H1 (cell line): ENCODE data around the gene VSTM4. TPM values are rescaled to one million over a fixed set of nuclear protein-coding genes. Genes with fewer than 3 reads are reported as not detected.

Experiments
- CTCF ChIA-PET: fragments of 300-600 bp; sonication (Branson Sonifier 250); formaldehyde crosslinking; loops from one replicate; lab custom pipeline; 2021; ENCODE audit not compliant: partially characterized antibody; lab: Charles Lee
- POLR2A ChIA-PET: fragments of 300-600 bp; sonication (Branson Sonifier 250); formaldehyde crosslinking; loops from one replicate; lab custom pipeline; 2021; ENCODE audit warnings: inconsistent platforms; ENCODE audit not compliant: partially characterized antibody; lab: Charles Lee
- DNase-seq, 2 experiments: peaks; one replicate each; pipeline versions ENCODE4 v3.0.0 to v3.0.0-alpha.2; 2010 to 2022; ENCODE audit warnings: low spot score in 2 of 2, low read depth in 1 of 2, mixed read lengths in 1 of 2
- FAIRE-seq: peaks from 2 replicates; lab custom pipeline; 2011; peaks lifted over from hg19 to GRCh38; lab: Jason Lieb, UNC
- H2AFZ ChIP-seq: 2 replicates; pipeline ENCODE4 v1.8.1; 2012; ENCODE audit warnings: low read length, inconsistent platforms
- H2AK5ac ChIP-seq: 2 replicates; pipeline ENCODE4 v1.6.1; 2013; ENCODE audit warnings: low read depth, low read length
- H2BK120ac ChIP-seq: replicated peaks from 2 replicates; pipeline ENCODE3; 2013; ENCODE audit warnings: low read depth, low read length, inconsistent platforms
- H2BK12ac ChIP-seq: 2 replicates; pipeline ENCODE4 v1.6.1; 2013; ENCODE audit warnings: low read depth, low read length
- H2BK15ac ChIP-seq: 2 replicates; pipeline ENCODE4 v1.6.1; 2013; ENCODE audit warnings: low read length
- H2BK20ac ChIP-seq: 2 replicates; pipeline ENCODE4 v1.6.1; 2013; ENCODE audit warnings: low read length
- H2BK5ac ChIP-seq: 2 replicates; pipeline ENCODE4 v1.6.1; 2013; ENCODE audit warnings: low read depth, low read length
- H3K14ac ChIP-seq: 2 replicates; pipeline ENCODE4 v1.6.1; 2013; ENCODE audit warnings: inconsistent platforms; ENCODE audit not compliant: insufficient read length
- H3K18ac ChIP-seq: 2 replicates; pipeline ENCODE4 v1.6.1; 2013; ENCODE audit warnings: low read length; ENCODE audit errors: extremely low read depth
- H3K23ac ChIP-seq: 2 replicates; pipeline ENCODE4 v1.6.1; 2013; ENCODE audit warnings: inconsistent platforms; ENCODE audit not compliant: insufficient read length
- H3K23me2 ChIP-seq: 2 replicates; pipeline ENCODE4 v1.6.1; 2013; ENCODE audit warnings: low read depth, low read length
- H3K27ac ChIP-seq: 2 replicates; pipeline ENCODE4 v1.6.1; 2011; ENCODE audit warnings: low read depth, low read length, inconsistent platforms
- H3K27me3 ChIP-seq, 4 experiments: replicated peaks in 1 of 4; 1 replicate in 1 of 4; 2 replicates in 3 of 4; pipeline versions ENCODE4 v1.6.1 to v1.8.1; 2011 to 2013; ENCODE audit warnings: low read length in 3 of 4, mild to moderate bottlenecking in 3 of 4, inconsistent platforms in 2 of 4, mixed read lengths in 2 of 4, moderate library complexity in 1 of 4; ENCODE audit not compliant: control insufficient read depth in 3 of 4, insufficient read depth in 3 of 4; ENCODE audit errors: extremely low read depth in 1 of 4
- H3K36me3 ChIP-seq, 4 experiments: 2 replicates each; pipeline versions ENCODE4 v1.6.1 to v1.8.1; 2011 to 2013; ENCODE audit warnings: mild to moderate bottlenecking in 4 of 4, low read length in 3 of 4, moderate library complexity in 2 of 4, control low read depth in 1 of 4, inconsistent platforms in 1 of 4; ENCODE audit not compliant: insufficient read depth in 4 of 4, control insufficient read depth in 2 of 4
- H3K4ac ChIP-seq: replicated peaks from 2 replicates; pipeline ENCODE3; 2013; ENCODE audit warnings: low read length, low read depth, mixed read lengths, inconsistent platforms; ENCODE audit not compliant: insufficient read length
- H3K4me1 ChIP-seq, 4 experiments: replicated peaks in 1 of 4; 1 replicate in 1 of 4; 2 replicates in 3 of 4; pipeline versions ENCODE4 v1.6.1 to v1.8.1; 2011 to 2013; ENCODE audit warnings: low read length in 3 of 4, inconsistent platforms in 2 of 4, mixed read lengths in 1 of 4; ENCODE audit not compliant: insufficient read depth in 4 of 4, control insufficient read depth in 3 of 4
- H3K4me2 ChIP-seq, 2 experiments: 2 replicates each; pipeline versions ENCODE4 v1.6.1 to v1.8.1; 2011 to 2013; ENCODE audit warnings: low read depth in 2 of 2, low read length in 2 of 2, control low read depth in 1 of 2, inconsistent platforms in 1 of 2, mild to moderate bottlenecking in 1 of 2; ENCODE audit not compliant: insufficient read depth in 1 of 2
- H3K4me3 ChIP-seq, 4 experiments: fragments of 200-600, 300-600 bp in 1 of 4; sonication (generic), shearing (Covaris generic), sonication (Bioruptor Twin) in 1 of 4; 2 replicates each; pipeline versions ENCODE4 v1.5.1 to v1.8.1; 2011 to 2016; ENCODE audit warnings: low read length in 4 of 4, low read depth in 3 of 4, control low read depth in 2 of 4, inconsistent platforms in 2 of 4, mild to moderate bottlenecking in 2 of 4, mixed read lengths in 1 of 4, moderate library complexity in 1 of 4; ENCODE audit not compliant: insufficient read depth in 2 of 4; ENCODE audit errors: extremely low read depth in 1 of 4
- H3K56ac ChIP-seq: replicated peaks from 2 replicates; pipeline ENCODE3; 2013; ENCODE audit warnings: low read depth, mild to moderate bottlenecking, mixed read lengths, low read length, inconsistent platforms; ENCODE audit not compliant: insufficient read length
- H3K79me1 ChIP-seq: 2 replicates; pipeline ENCODE4 v1.6.1; 2013; ENCODE audit warnings: low read depth, low read length, control low read depth
- H3K79me2 ChIP-seq, 2 experiments: 2 replicates each; pipeline versions ENCODE4 v1.6.1 to v1.8.1; 2012 to 2013; ENCODE audit warnings: low read length in 2 of 2, mild to moderate bottlenecking in 2 of 2, inconsistent platforms in 1 of 2; ENCODE audit not compliant: insufficient read depth in 2 of 2, control insufficient read depth in 1 of 2
- H3K9ac ChIP-seq, 4 experiments: replicated peaks in 1 of 4; 1 replicate in 1 of 4; 2 replicates in 3 of 4; pipeline versions ENCODE4 v1.6.1 to v1.8.1; 2011 to 2013; ENCODE audit warnings: low read depth in 3 of 4, low read length in 3 of 4, control low read depth in 2 of 4, mild to moderate bottlenecking in 2 of 4, moderate library complexity in 2 of 4, inconsistent platforms in 1 of 4; ENCODE audit errors: extremely low read depth in 1 of 4
- H3K9me3 ChIP-seq, 2 experiments: 2 replicates each; pipeline versions ENCODE4 v1.6.1 to v1.8.1; 2012 to 2013; ENCODE audit warnings: mild to moderate bottlenecking in 2 of 2, moderate library complexity in 2 of 2, control low read depth in 1 of 2, inconsistent platforms in 1 of 2, low read depth in 1 of 2, low read length in 1 of 2, mixed read lengths in 1 of 2; ENCODE audit not compliant: insufficient read depth in 2 of 2
- H4K20me1 ChIP-seq, 2 experiments: replicated peaks in 1 of 2; 2 replicates each; pipeline versions ENCODE3 to v1.8.1; 2011 to 2013; ENCODE audit warnings: inconsistent platforms in 2 of 2, low read length in 2 of 2, mild to moderate bottlenecking in 1 of 2; ENCODE audit not compliant: insufficient read depth in 2 of 2, control insufficient read depth in 1 of 2
- H4K5ac ChIP-seq: 2 replicates; pipeline ENCODE4 v1.6.1; 2013; ENCODE audit warnings: low read length, low read depth, mixed read lengths, inconsistent platforms; ENCODE audit not compliant: insufficient read length
- H4K8ac ChIP-seq: 2 replicates; pipeline ENCODE4 v1.8.0; 2013; ENCODE audit warnings: mild to moderate bottlenecking, moderate library complexity, low read length, inconsistent platforms; ENCODE audit not compliant: insufficient read depth; ENCODE audit errors: extremely low read depth
- H4K91ac ChIP-seq: replicated peaks from 2 replicates; pipeline ENCODE3; 2013; ENCODE audit warnings: low read length, mixed read lengths, inconsistent platforms; ENCODE audit not compliant: insufficient read length
- HDAC6 ChIP-seq: IDR thresholded peaks from one replicate; pipeline ENCODE4 v1.7.1; 2012; ENCODE audit warnings: low read depth, mild to moderate bottlenecking, inconsistent platforms, low read length, moderate library complexity
- KDM1A ChIP-seq: fragments of 200-600, 300-600 bp; sonication (generic); IDR thresholded peaks from 2 replicates; pipeline ENCODE4 v1.7.1; 2016; ENCODE audit warnings: mild to moderate bottlenecking, low read length, borderline replicate concordance
- SIN3A ChIP-seq, 2 experiments: IDR thresholded peaks in 1 of 2; conservative IDR thresholded peaks in 1 of 2; 2 replicates each; pipeline ENCODE4 v1.6.1; 2011 to 2012; ENCODE audit warnings: low read length in 2 of 2, improper control_type of control experiment in 1 of 2, low read depth in 1 of 2, mild to moderate bottlenecking in 1 of 2
- WGBS, 2 experiments: shearing (Covaris generic) in 1 of 2; methylation state at CpG; one replicate each; pipeline versions ENCODE4 v1.1.6 to v1.1.7; 2013 to 2015; ENCODE audit warnings: low lambda C conversion rate in 2 of 2, mixed read lengths in 2 of 2, inconsistent platforms in 1 of 2, low coverage in 1 of 2, missing lambda C conversion rate in 1 of 2; ENCODE audit not compliant: insufficient replicate concordance in 2 of 2, insufficient coverage in 1 of 2, insufficient read length in 1 of 2; ENCODE audit errors: extremely low coverage in 1 of 2, missing lambda C conversion rate in 1 of 2; 5-methylcytosine and 5-hydroxymethylcytosine counted together
- polyA plus RNA-seq, 7 experiments: library from polyadenylated mRNA; depleted of rRNA in 3 of 7; stranded (reverse) in 5 of 7; unstranded in 2 of 7; fragments of >200 nt in 5 of 7; fragments of 200-250 nt in 2 of 7; gene quantifications; 1 replicate in 5 of 7; 2 replicates in 1 of 7; 4 replicates in 1 of 7; pipeline versions ENCODE4 v1.2.1 to v1.2.3, GENCODE V29; 2011 to 2013; ENCODE audit warnings: missing spikeins in 2 of 7, mixed read lengths in 2 of 7
- total RNA-seq: library from RNA; stranded (reverse); fragmentation: NEBNext Ultra II Directional; extraction: Animal tissue kit (Norgen Biotek cat#: 25700); gene quantifications from 2 replicates; pipeline ENCODE4 v1.2.1, GENCODE V29; 2021

VSTM4 gene
- total and polyA plus RNA-seq, 2 of the 8 experiments (the other 6 are each of a cell fraction or from before 2014, with no cell fraction given): 0.48 to 0.73 TPM

- H3K27me3 ChIP-seq: no peaks in the 10 kb centered on the region; a peak in 3 of 7 replicates
- CTCF ChIA-PET: interaction anchor here (0.7 to 1.6 kb wide), 3 partner anchors 10 to 12 kb away, joined by 3 to 4 read pairs (median 3); no protein-coding TSS in a partner anchor
- TF ChIP-seq HDAC6: no peak
- no peak for TF ChIP-seq KDM1A
- no peak for TF ChIP-seq SIN3A (conservative IDR thresholded peaks at IDR 0.05 in 1 of 2, IDR thresholded peaks at IDR 0.05 in 1 of 2; ENCODE audit: low read depth in 1 of 2, low read length in 2 of 2)
- no peaks in the 10 kb centered on the region for H3K79me1 ChIP-seq
- H2BK5ac ChIP-seq: no peak overlapping the region
- H2BK20ac ChIP-seq: no peak overlapping the region
- H3K27ac ChIP-seq: no peak overlapping the region
- no peak overlapping the region for H3K14ac ChIP-seq
- H2BK120ac ChIP-seq: no peak overlapping the region
- H4K5ac ChIP-seq: no peak overlapping the region
- H3K23me2 ChIP-seq: no peaks in the 10 kb centered on the region
- no peak overlapping the region for H4K8ac ChIP-seq
- H4K20me1 ChIP-seq: no peaks in the 10 kb centered on the region
- FAIRE-seq (no peak), DNase-seq (no peak)
- no peaks in the 10 kb centered on the region for H3K79me2 ChIP-seq
- no peak overlapping the region for H3K4ac ChIP-seq
- H2AFZ ChIP-seq: no peak overlapping the region
- WGBS, 2 experiments: 92% methylated on average over 7 of the region's 7 CpGs; no CpG with 5 or more reads in 1 of the 2 experiments
- H3K23ac ChIP-seq: no peak overlapping the region
- no peak overlapping the region for H3K18ac ChIP-seq
- no peak overlapping the region for H3K56ac ChIP-seq
- no peak overlapping the region for H3K9ac ChIP-seq
- H2BK12ac ChIP-seq: no peak overlapping the region
- H3K4me2 ChIP-seq: no peak overlapping the region
- no peaks in the 10 kb centered on the region for H3K36me3 ChIP-seq
- peaks cover 0 to 4% (median under 1%) of the 10 kb centered on the region in 4 experiments; a peak in 6 of 7 replicates for H3K4me1 ChIP-seq
- no peak overlapping the region for H2AK5ac ChIP-seq
- no peak overlapping the region for H3K4me3 ChIP-seq
- no peak overlapping the region for H2BK15ac ChIP-seq
- H3K9me3 ChIP-seq: no peaks in the 10 kb centered on the region; a peak in 1 of 4 replicates
- POLR2A ChIA-PET: no interaction called here
- H4K91ac ChIP-seq: no peak overlapping the region
These were observed 39.0 kb downstream of the VSTM4 start for GRCh38 chr10:49076319-49076718.
